Nephron progenitor cell (in vitro differentiated cells): ENCODE data around the gene CALHM5.

Source experiments
- DNase-seq: peaks from one replicate; pipeline ENCODE4 v3.0.0; 2021
- H3K27ac Mint-ChIP-seq: 2 replicates; pipeline ENCODE4 v1.8.0; 2021; ENCODE audit warnings: mild to moderate bottlenecking, moderate library complexity, mixed read lengths
- H3K27me3 Mint-ChIP-seq: 2 replicates; pipeline ENCODE4 v1.8.0; 2021; ENCODE audit warnings: mild to moderate bottlenecking, low read depth, mixed read lengths; ENCODE audit not compliant: poor library complexity
- H3K36me3 Mint-ChIP-seq: 2 replicates; pipeline ENCODE4 v1.8.0; 2021; ENCODE audit warnings: low read depth, mixed read lengths
- H3K4me1 Mint-ChIP-seq: 2 replicates; pipeline ENCODE4 v1.8.0; 2021; ENCODE audit warnings: mixed read lengths
- H3K4me3 Mint-ChIP-seq: 2 replicates; pipeline ENCODE4 v1.8.0; 2021; ENCODE audit warnings: mild to moderate bottlenecking, moderate library complexity, mixed read lengths
- H3K9me3 Mint-ChIP-seq: 2 replicates; pipeline ENCODE4 v1.8.0; 2021; ENCODE audit warnings: mild to moderate bottlenecking, moderate library complexity, mixed read lengths
- CTCF ChIP-seq: fragments of 200-600 bp; sonication (generic); IDR thresholded peaks from 2 replicates; pipeline ENCODE4 v1.5.0; 2021; ENCODE audit warnings: antibody characterized with exemption

The CALHM5 gene

DNA sequence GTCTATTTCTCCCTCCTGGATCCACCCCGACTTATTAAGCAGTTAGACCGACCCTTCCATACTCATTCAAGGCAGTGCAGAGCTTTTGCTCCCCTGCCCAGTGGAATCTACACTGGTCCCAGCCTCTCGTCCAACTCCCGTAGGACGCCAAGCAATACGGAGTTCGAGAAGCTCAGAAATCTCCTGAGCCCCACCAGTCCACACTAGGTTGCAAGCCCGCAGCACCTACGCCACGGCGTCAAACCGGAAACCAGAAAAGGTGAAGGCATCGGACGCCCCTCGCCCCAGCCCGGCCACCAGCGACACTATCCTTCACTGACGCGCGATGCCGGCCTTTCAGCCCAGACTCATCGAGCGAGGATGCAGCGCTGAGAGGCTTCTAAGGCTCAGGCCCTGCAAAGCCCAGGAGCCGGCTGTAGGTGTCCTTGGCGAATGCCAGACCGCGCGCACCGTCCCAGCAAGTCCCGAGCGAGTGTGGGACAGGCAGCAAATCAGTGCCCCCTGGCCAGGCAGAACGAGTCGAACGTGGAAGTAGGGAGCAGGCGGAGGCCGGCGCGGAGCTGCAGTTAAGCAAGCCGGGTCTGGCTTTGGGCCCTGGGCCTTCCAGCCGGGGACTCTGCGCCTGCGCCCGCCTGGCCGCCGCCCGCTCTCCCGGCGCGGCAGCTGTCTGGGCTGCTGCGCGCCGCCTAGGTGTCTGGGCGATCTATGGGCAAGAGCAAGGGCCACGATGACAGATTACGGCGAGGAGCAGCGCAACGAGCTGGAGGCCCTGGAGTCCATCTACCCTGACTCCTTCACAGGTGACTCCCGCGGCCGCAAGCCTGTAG is 59.6 kb downstream of the CALHM5 start, which contains the start of gene RWDD1:
RWDD1 (plus strand) TSS at position 649 of the 827 bp plus-strand sequence; CDS start at position 728, 79 bp downstream.
- H3K9me3 Mint-ChIP-seq, result no peaks in the 10 kb centered on the region
- peaks cover 38% of the 10 kb centered on the region for H3K4me1 Mint-ChIP-seq
- H3K27ac Mint-ChIP-seq, result peak within 1 kb of the TSS; percentile 100
- peaks cover 15% of the 10 kb centered on the region for H3K27me3 Mint-ChIP-seq
- H3K36me3 Mint-ChIP-seq, result peaks cover 5% of the 10 kb centered on the region
- DNase-seq, result peak; percentile 96
- TF ChIP-seq CTCF, result no peak
- peak within 1 kb of the TSS; percentile 100 for H3K4me3 Mint-ChIP-seq

- peak overlapping the region; percentile 99 for H3K27ac Mint-ChIP-seq
Measured at GRCh38 chr6:116571683-116572000, 60.2 kb downstream of the CALHM5 start.

DNA sequence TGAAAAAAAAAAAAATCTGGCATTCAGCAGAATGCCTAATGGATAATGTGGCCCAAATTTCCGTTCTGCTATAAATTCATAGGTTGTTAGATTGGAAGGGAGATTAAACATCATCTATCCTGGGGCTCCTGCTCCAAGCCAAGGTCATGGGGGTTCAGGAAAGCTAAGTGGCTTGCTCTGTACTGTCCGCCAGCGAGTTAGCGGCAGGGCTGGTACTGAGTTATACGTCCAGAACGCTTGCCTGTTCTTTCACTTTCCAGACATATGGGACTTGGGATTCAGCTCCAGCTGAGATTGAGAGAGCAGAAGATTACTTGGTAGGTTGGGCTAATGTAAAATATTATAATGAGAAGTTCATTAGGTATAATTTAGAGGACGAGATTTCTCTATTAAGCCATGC is 60.7 kb downstream of the CALHM5 start:
- peak; percentile 17 for DNase-seq
- Mint-ChIP-seq H3K9me3 (no peaks in the 10 kb centered on the region), H3K27me3 (peaks cover 6% of the 10 kb centered on the region), H3K36me3 (peaks cover 10% of the 10 kb centered on the region), H3K4me3 (peak overlapping the region; percentile 100), H3K27ac (peak overlapping the region; percentile 99), H3K4me1 (peaks cover 38% of the 10 kb centered on the region)
- no peak for TF ChIP-seq CTCF

More at GRCh38 chr6:116571683-116572000, 60.2 kb downstream of the CALHM5 start:
- Mint-ChIP-seq H3K4me3 (peak overlapping the region; percentile 100), H3K36me3 (peaks cover 10% of the 10 kb centered on the region), H3K27me3 (peaks cover 9% of the 10 kb centered on the region), H3K9me3 (no peaks in the 10 kb centered on the region), H3K4me1 (peaks cover 38% of the 10 kb centered on the region)
- no peak for DNase-seq
- TF ChIP-seq CTCF, result no peak
